HG03139 (cell line): ENCODE results near the gene POLD2.

Experiments used
- ATAC-seq: cut with Tn5 transposase; IDR thresholded peaks from one replicate; pipeline ENCODE4 v1.9.1; 2021; ENCODE audit not compliant: unreplicated experiment

Gene POLD2

GRCh38 chr7:44102846-44103565 lies 20.3 kb downstream of the POLD2 start:
- ATAC-seq, result no peak

- ATAC-seq, result no peak
Observed at GRCh38 chr7:44101966-44102845, 21.1 kb downstream of the POLD2 start.

GRCh38 chr7:44101303-44101965 lies 21.9 kb downstream of the POLD2 start:
- ATAC-seq, result no peak

GRCh38 chr7:44100458-44101302 lies 22.7 kb downstream of the POLD2 start:
- no peak for ATAC-seq

GRCh38 chr7:44099669-44100068 lies 23.7 kb downstream of the POLD2 start:
- ATAC-seq, result no peak

GRCh38 chr7:44098092-44099068 lies 25.0 kb downstream of the POLD2 start:
- ATAC-seq, result no peak

GRCh38 chr7:44097064-44097932 lies 26.1 kb downstream of the POLD2 start:
- ATAC-seq, result peak; percentile 49

GRCh38 chr7:44096326-44096881 lies 26.9 kb downstream of the POLD2 start:
- ATAC-seq, result no peak

GRCh38 chr7:44095781-44096180 lies 27.6 kb downstream of the POLD2 start:
- no peak for ATAC-seq

GRCh38 chr7:44094883-44095592 lies 28.3 kb downstream of the POLD2 start:
- ATAC-seq, result no peak

- no peak for ATAC-seq
Observed at GRCh38 chr7:44094365-44094764, 29.0 kb downstream of the POLD2 start.

- ATAC-seq, result no peak
Observed at GRCh38 chr7:44093102-44093641, 30.2 kb downstream of the POLD2 start.

GRCh38 chr7:44087911-44088838 lies 35.2 kb downstream of the POLD2 start:
- ATAC-seq, result no peak

GRCh38 chr7:44086627-44087026 lies 36.7 kb downstream of the POLD2 start:
- no peak for ATAC-seq

GRCh38 chr7:44085546-44085945 lies 37.8 kb downstream of the POLD2 start:
- no peak for ATAC-seq

GRCh38 chr7:44084701-44085100 lies 38.6 kb downstream of the POLD2 start:
- ATAC-seq, result no peak
